HG02642 (cell line): Measurements from ENCODE around the gene IFNW1.
"Not testable (repeated sequence)": the region's sequence is repeated elsewhere in the genome, so short reads cannot be mapped to it uniquely, and the experiment has no call there.

ENCODE experiments used
- ATAC-seq: cut with Tn5 transposase; IDR thresholded peaks from one replicate; pipeline ENCODE4 v1.9.1; 2021; ENCODE audit warnings: mild to moderate bottlenecking; ENCODE audit not compliant: unreplicated experiment, poor library complexity

The IFNW1 gene

GRCh38 chr9:21141427-21141882, at the start of gene IFNW1:
Gene IFNW1 (minus strand): TSS chr9:21141832. CDS start chr9:21141570, 262 bp downstream.
- peak; percentile 77 for ATAC-seq

- ATAC-seq = not testable (repeated sequence)
These were observed 45.9 kb upstream of the IFNW1 start, which contains the start of gene IFNA4 for GRCh38 chr9:21187487-21187886. Gene IFNA4 (minus strand): TSS chr9:21187587. CDS start chr9:21187531, 56 bp downstream.

- ATAC-seq = peak; percentile 98
These were observed 41.4 kb upstream of the IFNW1 start for GRCh38 chr9:21182810-21183736.

GRCh38 chr9:21174671-21175070, 33.0 kb upstream of the IFNW1 start:
- ATAC-seq = no peak

- ATAC-seq = no peak
These were observed 30.5 kb upstream of the IFNW1 start for GRCh38 chr9:21172156-21172555.

- ATAC-seq = no peak
These were observed 29.7 kb upstream of the IFNW1 start for GRCh38 chr9:21171351-21171750.

- ATAC-seq = not testable (repeated sequence)
These were observed 24.9 kb upstream of the IFNW1 start, which contains the start of gene IFNA21 for GRCh38 chr9:21166560-21166959. Gene IFNA21 (minus strand): TSS chr9:21166660. CDS start chr9:21166612, 48 bp downstream.

- no peak for ATAC-seq
These were observed 23.9 kb upstream of the IFNW1 start for GRCh38 chr9:21165516-21165915.

GRCh38 chr9:21160178-21160577, 18.5 kb upstream of the IFNW1 start:
- peak; percentile 88 for ATAC-seq

- no peak for ATAC-seq
These were observed 13.9 kb upstream of the IFNW1 start for GRCh38 chr9:21155501-21155900.

GRCh38 chr9:21154018-21154608, 12.5 kb upstream of the IFNW1 start:
- peak; percentile 90 for ATAC-seq

GRCh38 chr9:21153336-21154017, 11.8 kb upstream of the IFNW1 start:
- ATAC-seq = peak; percentile 27

GRCh38 chr9:21144603-21145002, 3.0 kb upstream of the IFNW1 start:
- ATAC-seq = peak; percentile 54

- ATAC-seq = no peak
These were observed 4.6 kb downstream of the IFNW1 start for GRCh38 chr9:21137020-21137419.

GRCh38 chr9:21135736-21136135, 5.9 kb downstream of the IFNW1 start:
- ATAC-seq = no peak

GRCh38 chr9:21128186-21128585, 13.4 kb downstream of the IFNW1 start:
- not testable (repeated sequence) for ATAC-seq

GRCh38 chr9:21121595-21122251, 19.9 kb downstream of the IFNW1 start:
- peak; percentile 96 for ATAC-seq

- peak; percentile 59 for ATAC-seq
These were observed 20.6 kb downstream of the IFNW1 start for GRCh38 chr9:21121079-21121478.

GRCh38 chr9:21119093-21119770, 22.4 kb downstream of the IFNW1 start:
- no peak for ATAC-seq

- no peak for ATAC-seq
These were observed 27.3 kb downstream of the IFNW1 start for GRCh38 chr9:21114311-21114710.
